ENCODE results near the gene FBXW8. TPM values are rescaled to one million over a fixed set of nuclear protein-coding genes. Genes with fewer than 3 reads are reported as not detected.

FBXW8 gene
- total RNA-seq, 2 donors from 2014 or later: 7.9 to 9.0 TPM

DNA sequence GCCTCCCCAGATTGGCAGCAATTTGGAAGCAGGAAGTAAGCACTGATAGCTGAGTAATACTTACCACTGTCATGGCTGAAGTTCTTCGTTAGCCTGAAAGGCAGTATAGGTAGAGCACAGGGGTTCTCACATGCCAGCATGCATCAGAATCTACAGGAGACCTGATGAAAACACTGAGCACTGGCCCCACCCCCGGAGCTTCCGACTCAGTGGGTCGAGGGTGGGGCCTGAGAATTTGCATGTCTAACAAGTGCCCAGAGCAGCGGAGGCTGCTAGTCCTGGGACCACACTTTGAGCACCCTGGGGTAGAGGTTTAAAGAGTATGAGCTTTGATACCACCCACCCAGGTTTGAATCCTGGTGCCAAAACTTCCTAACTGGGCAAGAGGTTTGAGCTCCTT lies 89.6 kb downstream of the FBXW8 start:
- Histone ChIP-seq H3K27ac (no peak overlapping the region), H3K9me3 (no peaks in the 10 kb centered on the region), H3K4me3 (no peak overlapping the region), H3K36me3 (peaks cover 3% of the 10 kb centered on the region), H3K4me1 (peaks cover 0 to 24% of the 10 kb centered on the region in 2 donors), H3K27me3 (no peaks in the 10 kb centered on the region)
- DNase-seq (ENCODE audit: low spot score): no peak
- TF ChIP-seq, protein P1, sequence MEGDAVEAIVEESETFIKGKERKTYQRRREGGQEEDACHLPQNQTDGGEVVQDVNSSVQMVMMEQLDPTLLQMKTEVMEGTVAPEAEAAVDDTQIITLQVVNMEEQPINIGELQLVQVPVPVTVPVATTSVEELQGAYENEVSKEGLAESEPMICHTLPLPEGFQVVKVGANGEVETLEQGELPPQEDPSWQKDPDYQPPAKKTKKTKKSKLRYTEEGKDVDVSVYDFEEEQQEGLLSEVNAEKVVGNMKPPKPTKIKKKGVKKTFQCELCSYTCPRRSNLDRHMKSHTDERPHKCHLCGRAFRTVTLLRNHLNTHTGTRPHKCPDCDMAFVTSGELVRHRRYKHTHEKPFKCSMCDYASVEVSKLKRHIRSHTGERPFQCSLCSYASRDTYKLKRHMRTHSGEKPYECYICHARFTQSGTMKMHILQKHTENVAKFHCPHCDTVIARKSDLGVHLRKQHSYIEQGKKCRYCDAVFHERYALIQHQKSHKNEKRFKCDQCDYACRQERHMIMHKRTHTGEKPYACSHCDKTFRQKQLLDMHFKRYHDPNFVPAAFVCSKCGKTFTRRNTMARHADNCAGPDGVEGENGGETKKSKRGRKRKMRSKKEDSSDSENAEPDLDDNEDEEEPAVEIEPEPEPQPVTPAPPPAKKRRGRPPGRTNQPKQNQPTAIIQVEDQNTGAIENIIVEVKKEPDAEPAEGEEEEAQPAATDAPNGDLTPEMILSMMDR (IDR thresholded peaks at IDR 0.05): no peak

DNA sequence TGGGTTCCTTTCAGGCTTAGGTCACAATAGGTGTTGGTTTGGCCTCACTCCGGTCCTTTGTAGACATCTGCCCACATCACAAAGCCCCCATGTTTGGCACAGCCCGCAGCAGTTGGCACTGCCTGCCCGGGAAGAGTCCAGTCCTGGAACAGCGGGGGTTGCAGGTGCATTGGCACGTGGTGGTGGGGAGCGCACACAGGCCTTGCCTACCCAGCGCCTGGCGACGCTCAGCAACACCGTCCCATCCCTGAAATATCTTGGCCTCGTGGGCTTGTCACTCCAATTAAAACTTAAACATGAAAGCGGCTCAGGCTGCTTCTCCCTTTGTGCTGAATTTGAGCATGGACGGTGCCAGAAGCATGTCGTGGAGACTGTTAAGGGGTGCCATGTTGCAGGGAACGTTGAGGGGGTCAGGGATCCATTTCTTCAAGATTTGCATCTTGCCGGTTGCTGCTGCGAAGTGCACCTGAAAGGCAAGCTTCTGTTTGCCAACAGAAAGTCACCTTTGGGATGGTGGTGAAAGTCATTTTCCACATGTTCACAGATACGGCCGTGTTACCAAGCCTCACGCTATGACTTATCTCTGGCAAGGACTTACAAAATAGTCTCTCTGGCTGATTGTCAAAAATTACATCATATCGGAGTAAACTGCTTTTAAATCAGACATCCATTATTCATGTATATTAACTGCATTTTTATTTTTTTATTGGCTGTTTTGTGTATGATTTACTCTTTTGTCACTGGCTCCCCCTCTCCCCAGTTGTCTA lies 91.5 kb downstream of the FBXW8 start:
- DNase-seq (ENCODE audit: low spot score): no peak
- peaks cover 0 to 17% of the 10 kb centered on the region in 2 donors for H3K4me1 ChIP-seq
- H3K36me3 ChIP-seq: peaks cover 8% of the 10 kb centered on the region
- TF ChIP-seq, protein P1 (IDR thresholded peaks at IDR 0.05): no peak
- no peak overlapping the region for H3K4me3 ChIP-seq
- peak overlapping the region; percentile 14 to 67 for H3K27ac ChIP-seq
- no peaks in the 10 kb centered on the region for H3K27me3 ChIP-seq
- no peaks in the 10 kb centered on the region for H3K9me3 ChIP-seq

DNA sequence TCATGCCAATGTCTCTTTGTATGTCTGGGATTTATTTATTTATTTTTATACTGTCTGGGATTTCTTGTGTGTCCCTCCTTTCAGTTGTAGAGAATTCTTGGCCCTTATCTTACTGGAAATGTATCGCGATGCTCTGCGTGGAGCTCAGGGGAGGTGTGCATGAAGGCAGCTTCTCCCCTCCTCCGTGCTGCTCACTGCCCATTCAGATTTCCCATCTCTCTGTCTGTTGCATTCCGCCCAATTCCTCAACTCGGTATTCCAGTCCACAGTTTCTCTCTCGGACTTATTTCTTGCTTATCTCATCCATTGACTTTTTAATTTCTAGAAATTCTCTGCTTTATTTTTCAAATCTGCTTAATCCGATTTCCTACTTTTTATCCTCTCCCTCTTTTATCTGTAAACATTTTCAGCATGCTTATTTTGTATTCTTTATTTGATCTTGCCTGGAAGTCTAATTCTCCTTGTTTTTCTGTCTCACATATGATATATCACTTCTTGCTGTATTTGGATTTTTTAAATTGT lies 93.2 kb downstream of the FBXW8 start:
- TF ChIP-seq, protein P1 (IDR thresholded peaks at IDR 0.05): no peak
- H3K4me3 ChIP-seq: no peak overlapping the region
- no peak overlapping the region for H3K27ac ChIP-seq
- DNase-seq (ENCODE audit: low spot score): no peak
- H3K9me3 ChIP-seq: no peaks in the 10 kb centered on the region
- H3K4me1 ChIP-seq: peaks cover 0 to 17% of the 10 kb centered on the region in 2 donors
- peaks cover 8% of the 10 kb centered on the region for H3K36me3 ChIP-seq
- no peaks in the 10 kb centered on the region for H3K27me3 ChIP-seq

DNA sequence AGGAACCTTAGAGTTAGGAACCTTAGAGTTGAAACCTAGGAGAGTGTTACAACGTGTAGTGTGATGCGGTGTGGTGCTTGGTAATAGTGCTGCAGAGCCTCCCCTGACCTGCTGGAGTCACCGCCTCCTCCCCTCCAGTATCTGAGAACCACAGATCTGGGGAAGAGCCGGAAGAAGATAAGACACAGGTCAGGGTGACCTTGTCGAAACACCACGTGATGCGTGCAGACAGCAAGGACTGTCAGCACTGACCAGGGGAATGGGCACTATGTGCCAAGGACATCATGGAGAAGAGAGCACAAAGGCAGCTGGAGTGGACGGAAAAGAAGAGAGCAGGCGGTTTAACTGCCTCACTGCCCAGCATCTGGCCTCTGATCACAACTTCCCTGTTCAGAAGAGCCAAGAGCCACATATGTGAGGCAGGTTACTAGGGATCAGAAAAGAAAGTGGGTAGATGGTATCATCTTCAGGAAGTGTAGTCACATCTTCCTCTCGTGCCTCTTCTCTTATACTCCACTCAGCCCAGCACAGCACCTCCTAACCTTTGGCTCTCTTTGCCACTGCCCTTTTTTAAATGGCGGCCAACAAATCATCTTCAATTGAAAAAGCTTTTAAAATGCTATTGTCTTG lies 94.8 kb downstream of the FBXW8 start:
- H3K4me1 ChIP-seq: peaks cover 0 to 11% of the 10 kb centered on the region in 2 donors
- TF ChIP-seq, protein P1 (IDR thresholded peaks at IDR 0.05): no peak
- H3K36me3 ChIP-seq: peaks cover 8% of the 10 kb centered on the region

DNA sequence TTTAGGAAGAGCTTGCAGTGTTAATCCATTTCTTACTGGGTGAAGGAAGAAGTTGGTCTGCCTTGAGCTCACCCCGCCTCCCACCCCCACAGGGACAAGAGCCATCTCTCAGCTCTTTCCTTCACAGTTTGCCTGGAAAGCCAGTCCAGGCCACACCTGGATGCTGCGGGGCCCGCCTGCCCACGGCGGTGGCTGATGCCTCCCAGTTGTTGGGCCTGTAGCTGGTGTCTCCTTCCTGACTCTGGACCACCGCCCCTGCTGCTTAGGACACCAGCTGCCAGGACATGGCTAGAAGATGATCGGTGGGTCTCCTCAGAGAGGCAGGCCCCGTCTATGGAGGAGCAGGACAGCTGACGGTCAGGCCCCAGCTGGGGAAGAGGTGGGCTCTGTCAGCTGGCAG lies 95.6 kb downstream of the FBXW8 start:
- Histone ChIP-seq H3K36me3 (peaks cover 8% of the 10 kb centered on the region), H3K4me3 (no peak overlapping the region), H3K27ac (no peak overlapping the region), H3K9me3 (no peaks in the 10 kb centered on the region), H3K4me1 (peaks cover 0 to 11% of the 10 kb centered on the region in 2 donors), H3K27me3 (no peaks in the 10 kb centered on the region)
- TF ChIP-seq, protein P1 (IDR thresholded peaks at IDR 0.05): no peak
- no peak for DNase-seq (ENCODE audit: low spot score)

More for the DNA sequence above, 94.8 kb downstream of the FBXW8 start:
- no peak overlapping the region for H3K27ac ChIP-seq
- no peak overlapping the region for H3K4me3 ChIP-seq
- no peak for DNase-seq (ENCODE audit: low spot score)
- no peaks in the 10 kb centered on the region for H3K9me3 ChIP-seq
- H3K27me3 ChIP-seq: no peaks in the 10 kb centered on the region

Measured in right atrium auricular region (tissue), 2 donors.